Ascending aorta (tissue), 2 donors: ENCODE measurements around the gene SEC24B. TPM values are rescaled to one million over a fixed set of nuclear protein-coding genes. Genes with fewer than 3 reads are reported as not detected.
"Not testable (repeated sequence)": the region's sequence is repeated elsewhere in the genome, so short reads cannot be mapped to it uniquely, and the experiment has no call there.

Experiments used
- DNase-seq, 2 donors: peaks; one replicate each; pipeline ENCODE4 v3.0.0-alpha.2; 2019; ENCODE audit warnings: low spot score in 2 of 2
- H3K27ac ChIP-seq, 2 donors: fragments of 200-600 bp; sonication (generic); one replicate each; pipeline ENCODE4 v1.5.1; 2016 to 2017; ENCODE audit warnings: mild to moderate bottlenecking in 1 of 2
- H3K27me3 ChIP-seq: fragments of 200-600 bp; sonication (generic); one replicate; pipeline ENCODE4 v1.5.1; 2017
- H3K36me3 ChIP-seq, 2 donors: fragments of 200-600 bp; sonication (generic); one replicate each; pipeline ENCODE4 v1.5.1; 2016
- H3K4me1 ChIP-seq, 2 donors: fragments of 200-600 bp; sonication (generic); one replicate each; pipeline ENCODE4 v1.5.1; 2016 to 2017; ENCODE audit warnings: mild to moderate bottlenecking in 1 of 2
- H3K4me3 ChIP-seq, 2 donors: fragments of 200-600 bp; sonication (generic); one replicate each; pipeline ENCODE4 v1.5.1; 2016 to 2017; ENCODE audit warnings: mild to moderate bottlenecking in 1 of 2
- H3K9me3 ChIP-seq, 2 donors: fragments of 200-600 bp; sonication (generic); one replicate each; pipeline ENCODE4 v1.5.1; 2016
- intact Hi-C: fragments of 100-400 bp; cut with DNase I; formaldehyde crosslinking; loops from one replicate; pipeline ENCODE4 v1.15.1; 2023
- total RNA-seq: library from RNA; depleted of rRNA; stranded (reverse); fragments of >200 nt; gene quantifications from one replicate; pipeline ENCODE4 v1.1.0, GENCODE V29; 2016
- TF ChIP-seq, protein P1 (sequence below), 3 experiments: fragments of 200-600 bp in 2 of 3; fragments of 450-650 bp in 1 of 3; sonication (generic) in 2 of 3; IDR thresholded peaks; one replicate each; pipeline ENCODE4 v1.5.1; 2016 to 2019; ENCODE audit warnings: antibody characterized with exemption in 3 of 3, mild to moderate bottlenecking in 1 of 3, moderate library complexity in 1 of 3

SEC24B gene
- total RNA-seq, 1 donor from 2014 or later = 20.1 TPM

DNA sequence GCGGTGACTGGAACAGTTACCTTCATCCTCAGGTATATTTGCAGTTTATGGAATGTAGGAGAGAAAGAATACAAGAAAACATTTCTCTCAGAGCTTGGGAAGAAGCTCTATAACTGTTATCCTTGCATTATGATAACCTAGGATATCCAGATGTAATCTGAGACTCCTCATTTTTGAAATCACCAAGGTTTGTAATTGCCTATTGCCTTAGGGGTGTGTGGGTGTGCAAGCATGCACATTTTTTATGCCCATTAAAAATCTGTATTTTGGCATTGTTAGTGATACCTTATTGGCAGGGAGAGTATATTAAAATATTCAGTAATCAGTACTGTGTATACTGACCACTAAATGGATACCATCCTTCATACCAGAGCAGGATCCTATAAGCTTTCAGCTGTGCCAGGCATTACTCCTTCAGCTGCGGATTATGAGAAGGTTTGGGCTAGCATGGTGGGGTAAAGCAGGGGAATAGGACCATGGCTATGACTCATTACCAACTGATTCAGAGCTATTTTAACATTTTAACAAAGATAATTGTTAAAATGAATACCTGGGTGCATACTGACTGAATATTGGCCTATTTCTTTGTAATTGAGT is 8.3 kb downstream of the SEC24B start:
- no peak overlapping the region for H3K4me3 ChIP-seq
- no peak for DNase-seq
- intact Hi-C loops = no loop called here
- no peaks in the 10 kb centered on the region for H3K9me3 ChIP-seq
- H3K27ac ChIP-seq = peak overlapping the region in 1 of 2 donors; percentile 28
- TF ChIP-seq, protein P1, sequence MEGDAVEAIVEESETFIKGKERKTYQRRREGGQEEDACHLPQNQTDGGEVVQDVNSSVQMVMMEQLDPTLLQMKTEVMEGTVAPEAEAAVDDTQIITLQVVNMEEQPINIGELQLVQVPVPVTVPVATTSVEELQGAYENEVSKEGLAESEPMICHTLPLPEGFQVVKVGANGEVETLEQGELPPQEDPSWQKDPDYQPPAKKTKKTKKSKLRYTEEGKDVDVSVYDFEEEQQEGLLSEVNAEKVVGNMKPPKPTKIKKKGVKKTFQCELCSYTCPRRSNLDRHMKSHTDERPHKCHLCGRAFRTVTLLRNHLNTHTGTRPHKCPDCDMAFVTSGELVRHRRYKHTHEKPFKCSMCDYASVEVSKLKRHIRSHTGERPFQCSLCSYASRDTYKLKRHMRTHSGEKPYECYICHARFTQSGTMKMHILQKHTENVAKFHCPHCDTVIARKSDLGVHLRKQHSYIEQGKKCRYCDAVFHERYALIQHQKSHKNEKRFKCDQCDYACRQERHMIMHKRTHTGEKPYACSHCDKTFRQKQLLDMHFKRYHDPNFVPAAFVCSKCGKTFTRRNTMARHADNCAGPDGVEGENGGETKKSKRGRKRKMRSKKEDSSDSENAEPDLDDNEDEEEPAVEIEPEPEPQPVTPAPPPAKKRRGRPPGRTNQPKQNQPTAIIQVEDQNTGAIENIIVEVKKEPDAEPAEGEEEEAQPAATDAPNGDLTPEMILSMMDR (IDR thresholded peaks at IDR 0.05) = no peak
- peaks cover 0 to 46% of the 10 kb centered on the region in 2 donors for H3K4me1 ChIP-seq
- H3K27me3 ChIP-seq = no peaks in the 10 kb centered on the region
- peaks cover 0 to 11% of the 10 kb centered on the region in 2 donors for H3K36me3 ChIP-seq

DNA sequence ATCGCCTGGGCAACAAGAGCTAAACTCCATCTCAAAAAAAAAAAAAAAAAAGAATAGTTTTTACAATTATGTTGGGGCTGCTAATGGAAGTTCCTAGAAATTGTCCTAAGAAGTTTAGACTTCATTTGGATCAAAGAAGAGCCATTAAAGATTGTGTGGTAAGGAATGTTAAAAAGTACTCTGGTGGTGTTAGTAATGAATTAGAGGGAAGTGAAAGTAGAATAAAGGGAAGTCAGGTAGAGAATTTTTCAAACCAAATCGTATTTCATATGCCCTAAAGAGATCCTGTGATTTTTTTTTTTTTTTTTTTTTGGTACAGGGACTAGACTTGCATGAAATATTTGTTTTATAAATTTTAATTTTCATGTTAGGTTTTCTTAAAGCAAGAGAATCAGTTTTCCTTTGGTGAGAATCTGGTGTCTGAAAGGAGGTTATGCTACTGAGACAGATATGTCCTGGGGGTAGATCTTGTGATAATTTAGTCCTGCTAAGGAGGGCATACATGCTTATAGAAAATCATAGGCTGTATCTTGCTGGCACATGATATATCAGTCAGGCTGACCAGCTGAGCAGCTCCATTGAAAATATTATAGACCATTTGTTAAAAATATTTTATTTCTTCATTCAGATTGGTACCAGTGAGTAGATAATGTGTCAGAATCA is 10.7 kb downstream of the SEC24B start:
- intact Hi-C loops = no loop called here
- DNase-seq = no peak
- TF ChIP-seq, protein P1 (IDR thresholded peaks at IDR 0.05) = no peak
- Histone ChIP-seq H3K4me1 (peaks cover 0 to 32% of the 10 kb centered on the region in 2 donors), H3K9me3 (no peaks in the 10 kb centered on the region), H3K27ac (no peak overlapping the region), H3K4me3 (no peak overlapping the region), H3K27me3 (no peaks in the 10 kb centered on the region), H3K36me3 (peaks cover under 1 to 12% of the 10 kb centered on the region in 2 donors)

DNA sequence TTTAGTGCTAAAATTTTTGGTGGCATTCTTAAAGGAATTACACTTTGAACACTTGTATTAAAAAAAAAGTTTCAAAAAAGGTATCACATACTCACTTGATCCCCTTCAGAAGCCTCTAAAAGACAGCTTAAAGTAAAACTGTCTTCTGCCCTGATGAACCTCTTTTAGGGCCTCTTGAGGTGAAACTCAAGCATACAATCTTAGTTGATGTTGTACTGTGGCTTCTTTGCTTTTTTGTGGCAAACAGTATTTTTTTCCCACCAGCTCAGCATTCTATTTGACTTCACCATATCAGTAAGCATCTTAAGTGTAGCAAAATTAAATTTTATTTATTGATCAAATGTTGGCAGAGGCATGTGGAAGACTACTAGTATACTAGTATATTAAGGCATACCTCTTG is 13.7 kb downstream of the SEC24B start:
- intact Hi-C loops = no loop called here
- H3K36me3 ChIP-seq = peaks cover 4 to 26% of the 10 kb centered on the region in 2 donors
- no peaks in the 10 kb centered on the region for H3K9me3 ChIP-seq
- H3K4me3 ChIP-seq = no peak overlapping the region
- no peak overlapping the region for H3K27ac ChIP-seq
- TF ChIP-seq, protein P1 (IDR thresholded peaks at IDR 0.05) = no peak
- H3K4me1 ChIP-seq = peaks cover 0 to 12% of the 10 kb centered on the region in 2 donors
- no peak for DNase-seq
- no peaks in the 10 kb centered on the region for H3K27me3 ChIP-seq

DNA sequence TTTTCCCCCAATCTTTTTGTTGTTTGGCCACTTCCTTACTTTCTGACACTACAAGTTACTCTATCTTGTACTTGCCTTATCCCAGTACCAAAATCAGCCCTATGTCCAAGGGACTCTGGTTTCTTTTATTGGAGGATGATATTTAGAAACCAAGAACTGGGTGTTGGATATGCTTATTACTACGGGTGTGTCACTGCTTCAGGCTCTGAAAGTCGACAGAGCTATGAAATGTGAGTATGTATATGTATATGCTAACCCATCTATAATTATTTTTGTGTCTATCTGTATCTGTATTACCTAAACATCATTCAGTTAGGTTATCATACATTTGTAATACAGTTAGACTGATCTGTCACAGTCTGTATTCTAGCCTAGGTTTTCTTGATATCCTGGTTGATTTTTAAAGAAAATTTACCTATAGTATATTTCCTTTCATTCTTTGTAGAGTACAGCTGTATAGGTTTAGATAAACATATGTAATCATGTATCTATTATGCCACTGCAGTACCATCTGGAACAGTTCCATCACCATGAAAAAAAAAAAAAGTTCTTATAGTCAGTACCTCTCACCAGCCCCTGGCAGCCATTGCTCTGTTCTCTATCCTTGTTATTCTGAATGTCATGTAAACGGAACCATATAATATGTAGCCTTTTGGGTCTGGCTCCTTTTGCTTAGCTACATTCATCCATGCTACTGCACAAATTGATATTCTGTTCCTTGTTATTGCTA is 18.1 kb downstream of the SEC24B start:
- Histone ChIP-seq H3K27ac (no peak overlapping the region), H3K4me1 (no peaks in the 10 kb centered on the region), H3K36me3 (peaks cover 4 to 23% of the 10 kb centered on the region in 2 donors), H3K4me3 (no peak overlapping the region), H3K27me3 (no peaks in the 10 kb centered on the region), H3K9me3 (no peaks in the 10 kb centered on the region)
- DNase-seq = no peak
- TF ChIP-seq, protein P1 (IDR thresholded peaks at IDR 0.05) = no peak
- intact Hi-C loops = no loop called here

DNA sequence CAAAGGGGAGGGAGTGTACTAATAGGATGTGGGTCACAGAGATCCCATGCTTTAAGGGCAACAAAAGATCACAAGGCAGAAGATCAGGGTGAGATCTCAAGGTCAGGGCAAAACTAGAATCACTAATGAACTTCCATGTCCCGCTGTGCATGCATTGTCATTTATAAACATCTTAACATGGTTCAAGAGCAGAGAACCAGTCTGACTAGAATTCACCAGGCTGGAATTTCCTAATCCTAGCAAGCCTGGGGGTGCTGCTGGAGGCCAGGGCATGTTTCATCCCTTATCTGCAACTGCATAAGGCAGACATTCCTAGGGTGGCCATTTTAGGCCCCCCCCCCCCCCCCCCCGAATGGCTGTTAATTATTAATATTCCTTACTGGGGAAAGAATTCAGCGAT is 19.5 kb downstream of the SEC24B start:
- H3K4me3 ChIP-seq, DNase-seq, H3K27ac ChIP-seq, H3K27me3 ChIP-seq, H3K4me1 ChIP-seq, intact Hi-C loops, H3K9me3 ChIP-seq: not testable (repeated sequence)
- peaks cover 4 to 23% of the 10 kb centered on the region in 2 donors for H3K36me3 ChIP-seq

DNA sequence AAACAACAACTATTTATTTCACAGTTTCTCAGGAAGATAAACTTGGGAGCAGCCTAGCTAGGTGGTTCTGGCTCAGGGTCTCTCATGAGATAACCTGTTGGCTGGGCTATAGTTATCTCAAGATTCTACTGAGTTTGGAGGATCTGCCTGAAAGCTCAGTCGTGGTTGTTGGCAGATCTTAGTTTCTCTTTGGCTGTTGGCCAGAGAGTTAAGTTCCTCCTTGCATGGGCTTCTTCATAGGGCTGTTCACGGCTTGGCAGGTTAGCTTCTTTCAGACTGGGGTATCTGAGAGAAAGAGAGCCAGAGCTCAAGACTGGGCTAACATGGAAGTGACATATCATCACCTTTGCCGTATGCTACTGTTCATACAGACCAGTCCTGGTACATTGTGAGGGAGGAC is 28.7 kb downstream of the SEC24B start:
- Histone ChIP-seq H3K27me3 (no peaks in the 10 kb centered on the region), H3K36me3 (peaks cover 16 to 19% of the 10 kb centered on the region in 2 donors), H3K4me3 (no peak overlapping the region), H3K4me1 (peaks cover 3 to 5% of the 10 kb centered on the region in 2 donors), H3K9me3 (no peaks in the 10 kb centered on the region), H3K27ac (no peak overlapping the region)
- TF ChIP-seq, protein P1 (IDR thresholded peaks at IDR 0.05) = no peak
- no peak for DNase-seq
- intact Hi-C loops = no loop called here
